GM18907 (cell line): Measurements from ENCODE around the gene TEAD3.
"Not testable (repeated sequence)": the region's sequence is repeated elsewhere in the genome, so short reads cannot be mapped to it uniquely, and the experiment has no call there.

Experiments used
- ATAC-seq: cut with Tn5 transposase; IDR thresholded peaks from one replicate; pipeline ENCODE4 v1.9.1; 2021; ENCODE audit warnings: mild to moderate bottlenecking, moderate library complexity; ENCODE audit not compliant: unreplicated experiment

TEAD3 gene

GRCh38 chr6:35496841-35497570, at the start of gene TEAD3:
Gene TEAD3, minus strand, starts transcription at chr6:35497079.
- no peak for ATAC-seq

GRCh38 chr6:35544769-35545361, 48.0 kb upstream of the TEAD3 start:
- ATAC-seq: no peak

GRCh38 chr6:35543459-35544193, 46.7 kb upstream of the TEAD3 start:
- ATAC-seq: no peak

GRCh38 chr6:35541836-35542235, 45.0 kb upstream of the TEAD3 start:
- no peak for ATAC-seq

- no peak for ATAC-seq
These were observed 42.3 kb upstream of the TEAD3 start for GRCh38 chr6:35539223-35539622.

GRCh38 chr6:35535847-35536246, 39.0 kb upstream of the TEAD3 start:
- ATAC-seq: not testable (repeated sequence)

- ATAC-seq: no peak
These were observed 37.7 kb upstream of the TEAD3 start for GRCh38 chr6:35534407-35535170.

GRCh38 chr6:35533981-35534380, 37.1 kb upstream of the TEAD3 start:
- no peak for ATAC-seq

- ATAC-seq: no peak
These were observed 35.2 kb upstream of the TEAD3 start for GRCh38 chr6:35532126-35532525.

- ATAC-seq: no peak
These were observed 27.6 kb upstream of the TEAD3 start for GRCh38 chr6:35524380-35525020.

- ATAC-seq: peak; percentile 54
These were observed 26.1 kb upstream of the TEAD3 start for GRCh38 chr6:35522660-35523658.

GRCh38 chr6:35522151-35522550, 25.3 kb upstream of the TEAD3 start:
- no peak for ATAC-seq

GRCh38 chr6:35521235-35521634, 24.4 kb upstream of the TEAD3 start:
- no peak for ATAC-seq

- no peak for ATAC-seq
These were observed 22.6 kb upstream of the TEAD3 start for GRCh38 chr6:35519313-35520015.

GRCh38 chr6:35518566-35519312, 21.9 kb upstream of the TEAD3 start:
- ATAC-seq: no peak

- ATAC-seq: not testable (repeated sequence)
These were observed 21.1 kb upstream of the TEAD3 start for GRCh38 chr6:35517978-35518377.

- ATAC-seq: no peak
These were observed 19.8 kb upstream of the TEAD3 start for GRCh38 chr6:35516712-35517111.

- ATAC-seq: not testable (repeated sequence)
These were observed 19.1 kb upstream of the TEAD3 start for GRCh38 chr6:35515939-35516338.
